A549 treated with DMSO at 1 μM for 4 hours (cell line): ENCODE data around the gene PTPMT1. TPM values are rescaled to one million over a fixed set of nuclear protein-coding genes. Genes with fewer than 3 reads are reported as not detected.

Source experiments
- total RNA-seq: library from RNA; stranded (reverse); fragments of 200-300 nt; extraction: Qiagen RNA extraction; gene quantifications from 5 replicates; pipeline ENCODE4 v1.2.3, GENCODE V29; 2022; ENCODE audit warnings: low read depth

The PTPMT1 gene
- 61.2 to 74.5 TPM (median 73.6 TPM) in 5 replicates for total RNA-seq

GRCh38 chr11:47565340-47566148, at the start of gene PTPMT1:
Gene PTPMT1, plus strand, starts transcription at chr11:47565599. Its CDS starts 24 bp downstream, at chr11:47565623.

GRCh38 chr11:47552566-47553405, 12.6 kb upstream of the PTPMT1 start, which contains the start of gene CELF1:
Gene CELF1, minus strand, starts transcription at chr11:47553132. Its CDS starts 53,609 bp downstream, at chr11:47499523.

GRCh38 chr11:47578524-47579494, 13.4 kb downstream of the PTPMT1 start, which contains the start of the genes KBTBD4 and NDUFS3:
Gene KBTBD4, minus strand, starts transcription at chr11:47578970. Its CDS starts 19 bp downstream, at chr11:47578951.
Gene NDUFS3, plus strand, starts transcription at chr11:47579074. Its CDS starts 18 bp downstream, at chr11:47579092.

GRCh38 chr11:47586098-47586855, 20.9 kb downstream of the PTPMT1 start, which contains the start of gene FAM180B:
Gene FAM180B, plus strand, starts transcription at chr11:47586678. Its CDS starts 91 bp downstream, at chr11:47586769.

GRCh38 chr11:47593934-47594855, 28.8 kb downstream of the PTPMT1 start, which contains the start of gene C1QTNF4:
Gene C1QTNF4, minus strand, starts transcription at chr11:47594411. Its CDS starts 3,601 bp downstream, at chr11:47590810.

Other genes starting within 250 kb of the PTPMT1 start
- 0.05 to 0.10 TPM (median 0.07 TPM) in 5 replicates for gene MYBPC3, start 212.9 kb upstream of the PTPMT1 start, total RNA-seq
- not detected in 5 replicates for gene SPI1, start 187.1 kb upstream of the PTPMT1 start, total RNA-seq
- 40.9 to 50.4 TPM (median 47.0 TPM) in 5 replicates for gene SLC39A13, start 157.0 kb upstream of the PTPMT1 start, total RNA-seq
- gene PSMC3, start 139.2 kb upstream of the PTPMT1 start, total RNA-seq = 181 to 237 TPM (median 200 TPM) in 5 replicates
- 0.10 to 0.35 TPM (median 0.21 TPM) in 5 replicates for gene RAPSN, start 116.5 kb upstream of the PTPMT1 start, total RNA-seq
- gene CELF1, start 12.5 kb upstream of the PTPMT1 start, total RNA-seq = 46.6 to 62.8 TPM (median 54.7 TPM) in 5 replicates
- gene KBTBD4, start 13.4 kb downstream of the PTPMT1 start, total RNA-seq = 18.8 to 21.6 TPM (median 19.6 TPM) in 5 replicates
- 106 to 135 TPM (median 129 TPM) in 5 replicates for gene NDUFS3, start 13.5 kb downstream of the PTPMT1 start, total RNA-seq
- 0.07 TPM in 1 of 5 replicates, not detected in the others for gene FAM180B, start 21.1 kb downstream of the PTPMT1 start, total RNA-seq
- gene C1QTNF4, start 28.8 kb downstream of the PTPMT1 start, total RNA-seq = 0.09 to 0.14 TPM in 2 of 5 replicates, not detected in the others
- 117 to 140 TPM (median 135 TPM) in 5 replicates for gene MTCH2, start 77.0 kb downstream of the PTPMT1 start, total RNA-seq
- gene AGBL2, start 149.8 kb downstream of the PTPMT1 start, total RNA-seq = 1.1 to 1.7 TPM (median 1.3 TPM) in 5 replicates
- 49.9 to 59.7 TPM (median 57.4 TPM) in 5 replicates for gene FNBP4, start 201.7 kb downstream of the PTPMT1 start, total RNA-seq